ENCODE data around the gene SLC35C1. TPM values are rescaled to one million over a fixed set of nuclear protein-coding genes. Genes with fewer than 3 reads are reported as not detected.

Gene SLC35C1
- total RNA-seq, 4 donors from 2014 or later, result 28.8 to 62.3 (median 44.4) TPM

GRCh38 chr11:45772449-45772774 lies 32.5 kb upstream of the SLC35C1 start:
- TF ChIP-seq POLR2A (IDR thresholded peaks at IDR 0.05) (no peak), EP300 (IDR thresholded peaks at IDR 0.05; ENCODE audit: low read depth) (no peak), CTCF (IDR thresholded peaks at IDR 0.05) (no peak), POLR2AphosphoS5 (IDR thresholded peaks at IDR 0.05) (no peak)
- WGBS, 2 donors (ENCODE audit: low coverage in 1 of 2), result 50 to 55% methylated on average over 5 of the region's 5 CpGs
- Histone ChIP-seq H3K27ac (no peak overlapping the region), H3K4me1 (peaks cover 0 to 6% (median 0%) of the 10 kb centered on the region in 4 donors), H3K27me3 (no peaks in the 10 kb centered on the region), H3K9me3 (no peaks in the 10 kb centered on the region), H3K36me3 (no peaks in the 10 kb centered on the region), H3K4me3 (no peak overlapping the region)
- in situ Hi-C loops (cut with MboI; ENCODE audit: low pct_ligation_motif_present in 1 of 4, low pct_unique_long_range_greater_than_20kb in 1 of 4, low sequenced_read_pairs in 3 of 4) (loop anchor here (25.0 kb wide), 1 partner anchor 410 kb away; no protein-coding TSS in a partner anchor), intact Hi-C loops (cut with DNase I; ENCODE audit: low total_unique reads) (no loop called here)
- no peak for DNase-seq

- intact Hi-C loops (cut with DNase I; ENCODE audit: low total_unique reads), result no loop called here
- TF ChIP-seq POLR2AphosphoS5 (IDR thresholded peaks at IDR 0.05), result no peak
- no peak for TF ChIP-seq POLR2A (IDR thresholded peaks at IDR 0.05)
- no peaks in the 10 kb centered on the region for H3K36me3 ChIP-seq
- no peak overlapping the region for H3K4me3 ChIP-seq
- no peak overlapping the region for H3K27ac ChIP-seq
- H3K4me1 ChIP-seq, result peaks cover 0 to 6% (median 0%) of the 10 kb centered on the region in 4 donors
- 61 to 68% methylated on average over 8 to 11 of the region's 11 CpGs for WGBS, 2 donors (ENCODE audit: low coverage in 1 of 2)
- H3K9me3 ChIP-seq, result no peaks in the 10 kb centered on the region
- DNase-seq, result no peak
- H3K27me3 ChIP-seq, result no peaks in the 10 kb centered on the region
- in situ Hi-C loops (cut with MboI; ENCODE audit: low pct_ligation_motif_present in 1 of 4, low pct_unique_long_range_greater_than_20kb in 1 of 4, low sequenced_read_pairs in 3 of 4), result loop anchor here (25.0 kb wide), 1 partner anchor 411 kb away; no protein-coding TSS in a partner anchor
Measured at GRCh38 chr11:45772986-45773785, 31.8 kb upstream of the SLC35C1 start.

- H3K4me3 ChIP-seq, result no peak overlapping the region
- H3K27ac ChIP-seq, result no peak overlapping the region
- TF ChIP-seq POLR2AphosphoS5 (IDR thresholded peaks at IDR 0.05), result no peak
- TF ChIP-seq POLR2A (IDR thresholded peaks at IDR 0.05), result no peak
- no peak for TF ChIP-seq EP300 (IDR thresholded peaks at IDR 0.05; ENCODE audit: low read depth)
- no peak for TF ChIP-seq CTCF (IDR thresholded peaks at IDR 0.05)
- 54 to 87% methylated on average over 2 to 12 of the region's 12 CpGs for WGBS, 2 donors (ENCODE audit: low coverage in 1 of 2)
- no peaks in the 10 kb centered on the region for H3K27me3 ChIP-seq
- H3K9me3 ChIP-seq, result no peaks in the 10 kb centered on the region
- H3K4me1 ChIP-seq, result peaks cover 0 to 6% (median 0%) of the 10 kb centered on the region in 4 donors
- in situ Hi-C loops (cut with MboI; ENCODE audit: low pct_ligation_motif_present in 1 of 4, low pct_unique_long_range_greater_than_20kb in 1 of 4, low sequenced_read_pairs in 3 of 4) (loop anchor here (25.0 kb wide), 1 partner anchor 412 kb away; no protein-coding TSS in a partner anchor), intact Hi-C loops (cut with DNase I; ENCODE audit: low total_unique reads) (no loop called here)
- no peak for DNase-seq
- H3K36me3 ChIP-seq, result no peaks in the 10 kb centered on the region
Measured at GRCh38 chr11:45773786-45774655, 30.9 kb upstream of the SLC35C1 start.

GRCh38 chr11:45774786-45775185 lies 30.2 kb upstream of the SLC35C1 start:
- no peaks in the 10 kb centered on the region for H3K36me3 ChIP-seq
- no peak overlapping the region for H3K27ac ChIP-seq
- TF ChIP-seq EP300 (IDR thresholded peaks at IDR 0.05; ENCODE audit: low read depth), result no peak
- no peak for TF ChIP-seq POLR2A (IDR thresholded peaks at IDR 0.05)
- no peak for TF ChIP-seq POLR2AphosphoS5 (IDR thresholded peaks at IDR 0.05)
- peaks cover 0 to 6% (median 0%) of the 10 kb centered on the region in 4 donors for H3K4me1 ChIP-seq
- H3K27me3 ChIP-seq, result no peaks in the 10 kb centered on the region
- DNase-seq, result no peak
- intact Hi-C loops (cut with DNase I; ENCODE audit: low total_unique reads), result no loop called here
- no peaks in the 10 kb centered on the region for H3K9me3 ChIP-seq
- 89% methylated on average over 4 of the region's 4 CpGs; no CpG with 5 or more reads in 1 of the 2 donors for WGBS, 2 donors (ENCODE audit: low coverage in 1 of 2)
- H3K4me3 ChIP-seq, result no peak overlapping the region
- in situ Hi-C loops (cut with MboI; ENCODE audit: low pct_ligation_motif_present in 1 of 4, low pct_unique_long_range_greater_than_20kb in 1 of 4, low sequenced_read_pairs in 3 of 4), result loop anchor here (25.0 kb wide), 1 partner anchor 412 kb away; no protein-coding TSS in a partner anchor
